HG03095 (cell line): ENCODE data around the gene PTGES2.
"Not testable (repeated sequence)": the region's sequence is repeated elsewhere in the genome, so short reads cannot be mapped to it uniquely, and the experiment has no call there.

Experiments
- ATAC-seq: cut with Tn5 transposase; IDR thresholded peaks from one replicate; pipeline ENCODE4 v1.9.1; 2021; ENCODE audit warnings: moderate library complexity; ENCODE audit not compliant: unreplicated experiment

PTGES2 gene

GRCh38 chr9:128139621-128140020, 12.1 kb upstream of the PTGES2 start:
- ATAC-seq: no peak

- no peak for ATAC-seq
Observed at GRCh38 chr9:128138001-128138400, 10.5 kb upstream of the PTGES2 start.

DNA sequence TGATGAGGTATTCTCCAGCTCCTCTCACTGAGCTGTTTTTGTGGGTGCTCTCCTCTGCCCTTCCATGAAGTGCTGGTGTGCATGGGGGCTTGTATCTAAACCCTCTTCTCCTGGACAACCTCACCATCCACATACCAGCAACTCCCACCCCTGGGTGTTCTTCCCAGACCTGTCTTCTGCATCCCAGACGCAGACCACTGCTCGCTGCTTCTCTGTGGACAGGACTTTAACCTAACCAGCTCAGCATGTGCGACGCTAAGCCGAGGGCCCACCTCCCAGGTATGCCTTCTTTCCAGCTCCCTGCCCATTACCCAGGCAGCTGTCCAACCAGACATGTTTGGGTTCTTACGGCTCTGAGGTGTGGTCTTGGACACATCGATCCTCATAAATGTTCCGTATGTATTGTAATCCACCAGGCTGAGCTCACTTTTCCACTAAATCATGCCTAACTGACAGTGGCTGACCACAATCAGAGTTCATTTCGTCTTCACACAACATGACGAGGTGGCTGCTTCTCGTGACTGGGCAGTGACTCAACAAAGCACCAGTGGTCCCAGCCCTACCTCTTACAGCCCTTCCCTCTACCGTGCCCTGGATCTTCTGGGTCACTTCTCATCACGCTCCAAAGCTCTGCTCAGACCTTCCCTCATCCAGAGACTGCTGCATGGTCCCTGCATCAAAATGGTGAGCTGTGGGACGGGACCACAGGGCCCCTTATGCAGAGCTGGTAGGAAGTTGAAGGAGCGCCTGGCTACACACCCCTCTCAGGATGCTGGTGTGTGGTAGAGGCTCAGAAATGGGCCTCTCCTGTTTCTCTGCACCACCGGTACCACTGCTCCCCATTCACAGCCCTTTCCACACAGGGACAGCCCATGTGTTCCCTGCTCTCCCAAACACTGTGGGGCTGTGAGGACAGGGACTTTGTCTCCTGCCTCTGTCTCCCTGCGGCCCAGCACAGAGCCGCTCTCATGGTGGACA, 9.6 kb upstream of the PTGES2 start:
- ATAC-seq: no peak

DNA sequence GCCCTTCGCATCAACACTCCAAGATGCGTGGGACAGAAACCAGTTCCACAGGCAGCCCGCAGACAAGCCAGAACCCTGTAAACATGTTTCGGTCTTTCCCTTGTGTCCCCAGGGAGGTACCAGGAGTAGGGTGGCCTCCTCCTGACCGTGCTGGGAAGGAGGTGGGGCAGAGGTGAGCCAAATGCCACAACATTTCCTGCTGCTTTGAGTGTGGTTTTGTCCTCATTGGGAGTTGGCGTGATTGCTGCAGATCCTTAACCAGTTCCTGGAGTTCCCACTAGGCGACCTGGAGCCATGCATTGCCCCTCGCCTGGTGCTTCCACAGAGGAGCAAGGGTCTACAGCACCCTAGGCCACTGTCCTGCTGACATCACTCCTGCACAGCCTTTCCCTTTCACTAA, 8.0 kb upstream of the PTGES2 start:
- not testable (repeated sequence) for ATAC-seq

GRCh38 chr9:128132139-128132538, 4.6 kb upstream of the PTGES2 start:
- ATAC-seq: not testable (repeated sequence)

DNA sequence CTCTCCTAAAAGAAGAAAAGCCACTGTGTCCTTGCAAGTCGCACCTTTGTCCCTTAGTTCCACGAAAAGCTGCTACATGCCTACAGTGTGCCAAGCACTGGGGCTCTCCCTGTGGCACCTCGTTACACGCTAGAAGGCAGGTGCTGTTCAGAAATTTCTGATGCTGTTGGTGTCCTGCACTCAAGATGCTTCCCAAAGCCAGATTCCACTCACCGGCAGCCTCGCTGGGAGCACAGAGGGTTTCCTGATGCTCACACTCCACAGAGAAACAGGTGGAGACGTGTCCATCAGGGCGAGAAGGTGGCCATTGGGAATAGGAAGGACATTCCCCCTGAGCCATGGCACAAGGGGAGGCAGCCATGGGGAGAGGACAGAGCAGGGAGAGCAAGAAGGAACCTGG, 3.8 kb upstream of the PTGES2 start:
- not testable (repeated sequence) for ATAC-seq

- ATAC-seq: not testable (repeated sequence)
Observed at GRCh38 chr9:128130651-128131050, 3.1 kb upstream of the PTGES2 start.

DNA sequence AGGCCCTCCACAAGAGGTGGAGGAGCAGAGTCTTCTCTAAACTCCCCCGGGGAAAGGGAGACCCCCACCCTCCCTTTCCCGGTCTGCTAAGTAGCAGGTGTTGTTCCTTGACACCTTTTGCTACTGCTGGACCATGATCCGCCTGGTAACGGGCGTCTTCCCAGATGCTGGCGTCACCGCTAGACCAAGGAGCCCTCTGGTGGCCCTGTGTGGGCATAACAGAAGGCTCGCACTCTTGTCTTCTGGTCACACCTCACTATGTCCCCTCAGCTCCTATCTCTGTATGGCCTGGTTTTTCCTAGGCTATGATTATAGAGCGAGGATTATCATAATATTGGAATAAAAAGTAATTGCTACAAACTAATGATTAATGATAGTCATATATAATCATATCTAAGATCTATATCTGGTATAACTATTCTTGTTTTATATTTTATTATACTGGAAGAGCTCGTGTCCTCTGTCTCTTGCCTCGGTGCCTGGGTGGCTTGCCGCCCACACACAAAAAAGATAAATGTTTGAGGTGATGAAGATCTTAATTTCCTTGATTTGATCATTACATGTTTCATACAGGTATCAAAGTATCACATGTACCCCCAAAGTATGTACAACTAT, 2.6 kb upstream of the PTGES2 start:
- not testable (repeated sequence) for ATAC-seq

DNA sequence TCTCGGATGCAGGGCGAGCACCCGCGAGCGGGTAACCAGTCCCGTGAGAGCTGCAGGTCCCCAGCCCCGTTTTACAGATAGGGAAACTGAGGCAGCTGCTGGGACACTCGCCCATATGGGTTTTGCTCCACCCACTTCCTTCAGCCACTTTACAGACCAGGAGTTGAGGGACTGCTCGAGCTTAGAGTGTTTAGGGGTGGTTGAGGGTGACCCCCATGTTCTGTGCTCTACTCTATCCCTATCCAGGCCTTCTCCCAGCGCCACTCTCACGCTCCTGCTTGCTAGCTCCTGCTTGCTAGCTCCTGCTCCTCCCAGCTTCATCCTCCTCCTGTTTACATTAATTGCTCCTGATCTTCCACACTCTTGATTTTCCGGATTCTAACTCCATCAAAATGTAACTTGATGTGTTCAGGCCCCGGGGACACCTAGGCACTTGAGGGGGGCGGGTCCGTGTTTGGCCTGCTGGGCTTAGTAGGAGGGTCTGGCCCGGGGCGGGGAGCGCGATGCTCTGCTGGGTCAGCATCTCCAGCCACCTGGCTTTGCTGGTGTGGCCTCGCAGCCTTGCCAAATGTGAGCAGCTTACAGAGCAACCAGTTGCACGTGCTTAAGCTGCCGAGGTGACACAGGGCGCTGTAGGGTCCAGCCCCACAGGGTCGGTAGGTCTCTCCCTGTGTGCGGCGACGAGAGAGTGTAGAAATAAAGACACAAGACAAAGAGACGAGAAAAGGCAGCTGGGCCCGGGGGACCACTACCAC, 1.5 kb upstream of the PTGES2 start:
- no peak for ATAC-seq

DNA sequence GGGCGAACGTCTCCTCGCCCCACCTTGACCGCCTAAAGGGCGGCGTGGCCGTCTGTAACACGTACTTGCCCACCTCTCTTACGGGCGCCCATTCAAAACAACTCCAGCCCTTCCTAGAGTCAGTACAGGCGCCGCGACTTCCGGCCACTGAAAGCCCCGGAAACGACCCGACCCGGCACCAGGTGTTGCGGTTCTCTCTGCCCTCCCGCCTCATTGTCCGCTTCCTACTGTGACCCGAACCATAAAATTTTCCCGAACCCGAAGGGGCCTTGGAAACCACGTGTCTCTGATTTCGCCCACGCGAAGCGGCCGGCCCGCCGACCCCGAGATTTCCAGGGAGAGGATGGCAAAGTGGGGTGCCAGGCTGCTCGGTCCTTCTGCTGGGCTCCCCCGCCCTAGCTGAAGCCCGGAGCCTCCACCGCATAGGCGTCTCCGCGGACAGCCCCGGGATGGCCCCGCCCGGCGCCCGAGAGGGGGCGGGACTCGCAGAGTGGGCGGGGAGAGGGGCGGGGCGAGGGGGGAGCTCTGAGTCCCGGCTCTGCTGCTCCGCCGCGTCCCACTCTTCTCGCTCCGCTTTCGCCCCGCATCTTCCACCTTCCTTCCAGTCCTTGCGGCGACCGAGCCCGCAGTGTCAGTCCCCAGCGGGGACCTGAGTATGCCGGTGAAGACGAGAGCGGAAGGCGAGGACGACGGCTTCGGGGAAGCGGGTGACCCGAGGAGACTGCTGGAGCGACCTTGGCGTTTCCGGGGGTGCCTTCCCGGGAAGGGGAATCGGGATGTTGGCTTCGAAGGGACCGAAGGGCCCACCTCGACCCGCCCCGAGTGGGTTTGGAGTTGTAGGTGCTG, 684 bp upstream of the PTGES2 start:
- peak; percentile 56 for ATAC-seq

GRCh38 chr9:128125580-128126354, 1.8 kb downstream of the PTGES2 start:
- ATAC-seq: no peak

- no peak for ATAC-seq
Observed at GRCh38 chr9:128124873-128125579, 2.5 kb downstream of the PTGES2 start.

- ATAC-seq: no peak
Observed at GRCh38 chr9:128124451-128124850, 3.1 kb downstream of the PTGES2 start.

DNA sequence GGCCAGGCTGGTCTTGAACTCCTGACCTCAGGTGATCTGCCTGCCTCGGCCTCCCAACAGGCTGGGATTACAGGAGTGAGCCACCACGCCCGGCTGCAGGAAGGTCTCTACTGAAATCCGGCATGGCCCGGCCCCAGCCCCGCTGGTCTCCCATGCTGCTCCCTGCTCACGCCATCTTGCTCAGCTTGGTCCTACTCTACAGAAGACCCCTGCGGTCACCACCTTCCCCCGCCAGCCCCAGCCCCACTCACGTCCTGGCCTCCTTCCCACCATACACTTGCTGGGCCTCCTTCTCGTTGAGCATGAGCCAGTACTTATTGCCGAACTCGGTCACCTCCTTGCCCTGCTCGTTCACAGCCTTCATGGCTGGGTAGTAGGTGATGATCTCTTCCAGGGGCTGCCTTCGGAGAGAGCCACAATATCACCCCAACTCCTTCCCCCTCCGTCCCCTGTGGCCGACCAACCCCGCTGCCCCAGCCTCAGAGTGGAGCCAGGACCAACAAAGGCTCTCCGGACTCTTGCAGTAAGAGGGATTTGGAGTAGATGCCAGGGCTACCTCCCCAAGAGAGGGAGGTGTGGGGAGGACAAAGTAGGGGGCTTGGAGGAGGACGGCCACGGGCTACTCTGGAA, 4.0 kb downstream of the PTGES2 start:
- no peak for ATAC-seq

DNA sequence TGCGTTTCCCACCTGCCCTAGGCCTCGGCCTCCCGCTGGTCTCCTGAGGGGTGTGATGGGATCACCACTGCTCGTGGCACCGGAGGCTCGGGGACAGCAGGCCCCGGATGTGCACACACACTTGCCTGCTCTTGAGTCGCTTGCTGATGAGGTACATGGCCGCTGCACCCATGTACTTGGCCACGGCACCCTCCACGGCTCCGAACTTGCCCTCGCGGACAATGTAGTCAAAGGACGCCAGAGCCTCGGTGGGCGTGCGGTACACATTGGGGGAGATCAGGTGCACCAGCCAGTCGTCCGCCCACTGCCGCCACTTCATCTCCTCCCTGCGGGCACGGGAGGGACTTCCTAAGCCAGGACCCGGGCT, 4.7 kb downstream of the PTGES2 start:
- ATAC-seq: no peak

DNA sequence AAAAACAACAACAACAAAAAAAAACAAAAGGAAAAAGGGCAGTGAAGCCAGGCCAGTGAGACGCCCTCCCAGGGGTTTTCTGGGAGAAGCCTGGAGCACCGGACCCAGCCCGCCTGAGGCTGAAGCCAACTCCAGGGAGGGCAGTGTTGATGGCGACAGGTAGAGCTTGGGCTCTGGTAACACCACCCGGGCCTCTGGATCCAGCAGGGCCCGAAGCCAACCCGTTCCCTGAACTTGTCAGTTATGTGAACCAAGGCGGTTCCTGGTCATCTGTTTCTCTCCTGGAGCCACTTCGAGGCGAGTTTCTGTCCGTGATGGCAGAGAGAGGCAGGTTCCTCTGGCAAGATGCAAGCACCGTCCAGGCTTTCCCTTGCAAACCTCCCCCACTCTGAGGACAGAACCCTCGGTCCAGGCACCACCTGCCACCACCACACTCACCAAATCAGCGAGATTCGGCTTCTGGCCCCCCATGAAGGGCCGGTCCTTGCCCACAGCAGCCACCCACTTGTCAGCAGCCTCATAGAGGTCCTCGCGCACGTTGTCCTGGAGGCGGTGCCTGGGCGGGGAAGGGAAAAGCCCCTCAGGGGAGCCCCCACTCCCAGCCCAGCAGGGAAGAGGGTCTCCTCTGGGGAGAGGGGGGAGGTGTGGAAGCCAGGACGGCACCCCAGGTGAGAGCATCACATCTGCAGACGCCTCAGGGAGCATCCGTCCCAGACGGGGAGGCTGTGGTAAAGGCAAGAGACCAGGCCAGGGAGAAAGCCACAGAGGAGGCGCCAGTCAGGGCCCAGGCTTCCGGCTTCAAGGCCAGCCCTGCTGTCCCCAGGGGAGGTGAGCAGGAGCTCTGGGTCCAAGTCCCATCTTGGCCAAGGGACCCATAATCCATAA, 5.4 kb downstream of the PTGES2 start:
- ATAC-seq: no peak

GRCh38 chr9:128121466-128121810, 6.1 kb downstream of the PTGES2 start:
- no peak for ATAC-seq
